Adipocyte (in vitro differentiated cells): ENCODE results near the gene PPM1K.

Source experiments
- DNase-seq: peaks from one replicate; pipeline ENCODE4 v3.0.0-alpha.2; 2015; ENCODE audit warnings: low read depth
- H3K27me3 ChIP-seq: replicated peaks from 2 replicates; pipeline ENCODE4 v1.7.0; 2013; ENCODE audit warnings: mild to moderate bottlenecking, low read length, moderate library complexity; ENCODE audit not compliant: control insufficient read depth, insufficient read depth
- H3K36me3 ChIP-seq: 2 replicates; pipeline ENCODE4 v1.7.0; 2013; ENCODE audit warnings: low read length, mild to moderate bottlenecking, moderate library complexity; ENCODE audit not compliant: control insufficient read depth, insufficient read depth, severe bottlenecking
- H3K4me1 ChIP-seq: 2 replicates; pipeline ENCODE4 v1.7.0; 2013; ENCODE audit warnings: mild to moderate bottlenecking, low read length, moderate library complexity; ENCODE audit not compliant: control insufficient read depth, insufficient read depth
- H3K4me3 ChIP-seq: 2 replicates; pipeline ENCODE4 v1.7.0; 2013; ENCODE audit warnings: mild to moderate bottlenecking, low read length, moderate library complexity
- H3K9ac ChIP-seq: 2 replicates; pipeline ENCODE4 v1.7.0; 2013; ENCODE audit warnings: mild to moderate bottlenecking, low read length, moderate library complexity
- H3K9me3 ChIP-seq: 2 replicates; pipeline ENCODE4 v1.7.0; 2013; ENCODE audit warnings: mild to moderate bottlenecking, low read length, moderate library complexity; ENCODE audit not compliant: control insufficient read depth

The PPM1K gene

DNA sequence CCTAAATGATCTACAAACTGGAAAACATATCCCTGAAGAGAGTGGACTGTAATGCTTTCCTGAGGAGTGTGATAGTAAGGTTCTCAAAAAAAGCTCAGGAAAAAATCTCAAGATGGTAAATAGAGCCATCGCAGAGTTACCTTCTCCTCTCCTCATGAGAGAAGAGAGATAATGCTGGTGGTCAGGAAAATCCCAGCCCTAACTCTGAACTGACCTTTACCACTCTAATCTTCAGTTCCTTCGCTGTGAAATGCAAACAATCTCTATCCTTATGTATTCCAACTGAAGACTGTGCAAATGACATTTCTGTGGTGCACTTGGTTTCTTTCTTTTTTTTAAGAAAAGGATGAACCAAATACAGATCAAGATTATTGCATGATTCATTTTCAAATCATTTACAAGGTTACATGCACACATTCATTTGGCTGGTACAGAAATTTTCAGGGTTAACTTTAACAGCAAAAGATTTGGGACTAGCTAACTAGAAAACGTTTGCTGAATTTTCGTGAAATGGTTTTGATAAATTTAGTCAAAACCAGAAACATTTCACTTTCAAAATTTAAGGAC lies 8.3 kb downstream of the PPM1K start:
- Histone ChIP-seq H3K27me3 (no peaks in the 10 kb centered on the region), H3K9me3 (peaks cover 4% of the 10 kb centered on the region), H3K4me3 (no peak overlapping the region), H3K9ac (no peak overlapping the region), H3K36me3 (peaks cover 3% of the 10 kb centered on the region), H3K4me1 (no peaks in the 10 kb centered on the region)
- no peak for DNase-seq

- Histone ChIP-seq H3K4me3 (no peak overlapping the region), H3K36me3 (peaks cover 3% of the 10 kb centered on the region), H3K4me1 (no peaks in the 10 kb centered on the region), H3K27me3 (no peaks in the 10 kb centered on the region), H3K9me3 (peaks cover 4% of the 10 kb centered on the region), H3K9ac (no peak overlapping the region)
- no peak for DNase-seq
Measured at GRCh38 chr4:88275516-88275915, 8.8 kb downstream of the PPM1K start.

DNA sequence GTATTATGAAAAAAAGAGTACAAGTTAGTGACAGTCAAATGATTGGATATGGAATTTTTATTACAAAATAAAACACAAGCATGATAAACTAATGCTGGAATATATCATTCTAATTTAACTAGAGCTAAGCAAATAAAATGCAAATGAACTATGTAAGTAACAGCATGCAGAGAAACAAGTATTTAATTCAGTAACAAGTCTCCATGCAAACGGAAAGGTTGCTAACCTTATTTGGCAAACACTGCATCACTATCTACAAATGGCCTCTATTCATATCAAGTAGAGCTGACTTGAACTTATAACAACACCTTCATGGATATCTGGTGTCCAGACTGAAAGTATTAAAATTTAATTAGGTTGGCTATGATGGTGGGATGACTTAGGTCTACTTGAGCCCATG lies 15.4 kb downstream of the PPM1K start:
- peaks cover 39% of the 10 kb centered on the region for H3K36me3 ChIP-seq

DNA sequence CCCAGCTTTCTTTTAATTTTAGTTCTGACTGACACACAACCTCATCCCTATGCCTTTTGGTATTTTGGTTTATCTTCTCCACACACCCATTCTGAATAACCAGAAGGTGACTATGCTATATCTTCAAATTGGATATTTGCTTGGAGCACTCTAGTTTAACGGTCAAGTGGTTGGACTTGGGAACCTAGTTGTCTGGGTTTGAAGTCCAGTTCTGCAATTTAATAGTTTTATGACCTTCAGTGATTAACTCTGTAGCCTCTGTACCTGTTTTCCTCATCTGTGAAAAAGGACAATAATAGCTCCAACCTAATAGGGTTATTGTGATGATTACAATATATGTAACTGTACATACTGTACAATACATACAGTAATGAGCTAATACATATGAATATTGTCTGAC lies 20.0 kb downstream of the PPM1K start:
- H3K4me1 ChIP-seq, result no peaks in the 10 kb centered on the region
- peaks cover 39% of the 10 kb centered on the region for H3K36me3 ChIP-seq
- no peaks in the 10 kb centered on the region for H3K9me3 ChIP-seq
- H3K4me3 ChIP-seq, result no peak overlapping the region
- no peak for DNase-seq
- H3K27me3 ChIP-seq, result no peaks in the 10 kb centered on the region
- H3K9ac ChIP-seq, result no peak overlapping the region

More for the DNA sequence above, 15.4 kb downstream of the PPM1K start:
- Histone ChIP-seq H3K9me3 (no peaks in the 10 kb centered on the region), H3K9ac (no peak overlapping the region), H3K4me3 (no peak overlapping the region), H3K4me1 (no peaks in the 10 kb centered on the region), H3K27me3 (no peaks in the 10 kb centered on the region)
- DNase-seq, result no peak

DNA sequence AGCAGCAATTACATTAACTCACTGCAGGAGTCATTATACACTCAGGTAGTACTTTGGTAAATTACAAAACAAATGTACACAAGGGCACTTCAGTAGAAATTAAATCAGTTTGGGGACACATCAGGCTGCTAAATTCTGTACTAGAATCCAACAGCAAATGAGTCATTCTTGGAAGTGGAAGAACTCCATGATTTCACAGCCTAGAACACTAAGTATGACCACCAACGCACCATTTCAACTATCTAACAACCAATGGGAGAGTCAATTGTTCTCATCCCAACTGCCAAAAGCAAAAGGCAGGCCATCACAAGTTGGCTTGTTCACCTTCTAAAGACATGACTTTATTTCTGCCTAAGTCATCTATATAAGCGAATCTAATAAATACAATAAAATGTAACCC lies 26.6 kb downstream of the PPM1K start:
- no peaks in the 10 kb centered on the region for H3K9me3 ChIP-seq
- no peaks in the 10 kb centered on the region for H3K36me3 ChIP-seq
- H3K4me3 ChIP-seq, result no peak overlapping the region
- DNase-seq, result no peak
- no peaks in the 10 kb centered on the region for H3K4me1 ChIP-seq
- H3K27me3 ChIP-seq, result no peaks in the 10 kb centered on the region
- no peak overlapping the region for H3K9ac ChIP-seq

DNA sequence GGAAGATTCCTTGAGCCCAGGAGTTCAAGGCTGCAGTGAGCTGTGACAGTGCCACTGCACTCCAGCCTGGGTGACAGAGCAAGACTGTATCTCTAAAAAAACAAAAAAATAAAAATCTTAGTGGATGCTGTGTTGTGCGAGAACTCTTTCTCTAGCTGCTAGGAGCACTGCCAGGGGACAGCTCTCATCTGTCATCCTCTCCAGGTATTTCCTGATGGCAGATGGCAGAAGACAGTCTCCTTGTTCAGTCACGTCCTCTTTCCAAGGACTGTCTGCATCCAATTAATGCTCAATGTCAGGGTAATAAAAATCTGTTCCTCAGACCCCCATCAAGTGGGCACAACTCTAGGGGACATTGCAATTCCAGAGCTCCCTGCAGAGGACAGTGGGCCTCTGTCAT lies 29.2 kb downstream of the PPM1K start:
- no peaks in the 10 kb centered on the region for H3K9me3 ChIP-seq
- H3K9ac ChIP-seq, result no peak overlapping the region
- DNase-seq, result no peak
- H3K4me3 ChIP-seq, result no peak overlapping the region
- peaks cover 3% of the 10 kb centered on the region for H3K4me1 ChIP-seq
- no peaks in the 10 kb centered on the region for H3K27me3 ChIP-seq
- no peaks in the 10 kb centered on the region for H3K36me3 ChIP-seq

DNA sequence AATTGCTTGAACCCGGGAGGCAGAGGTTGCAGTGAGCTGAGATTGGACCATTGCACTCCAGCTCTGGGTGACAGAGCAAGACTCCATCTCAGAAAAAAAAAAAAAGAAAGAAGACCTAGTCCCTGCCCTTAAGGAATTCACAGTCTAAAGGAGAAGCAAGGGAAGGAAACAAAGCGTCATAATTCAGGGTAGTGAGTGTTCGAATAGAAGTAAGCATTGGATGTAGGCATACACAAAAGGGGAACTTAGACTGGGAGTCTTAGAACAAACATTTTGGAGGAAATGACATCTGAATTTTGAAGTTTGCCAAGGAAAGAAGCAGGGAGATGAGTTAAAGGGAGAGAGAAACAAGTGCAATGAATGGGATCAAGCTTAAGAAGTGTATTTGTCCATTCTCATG lies 32.4 kb downstream of the PPM1K start:
- no peak for DNase-seq
- H3K4me1 ChIP-seq, result peaks cover 3% of the 10 kb centered on the region
- no peak overlapping the region for H3K4me3 ChIP-seq
- H3K9me3 ChIP-seq, result no peaks in the 10 kb centered on the region
- H3K9ac ChIP-seq, result no peak overlapping the region
- H3K36me3 ChIP-seq, result no peaks in the 10 kb centered on the region
- no peaks in the 10 kb centered on the region for H3K27me3 ChIP-seq

DNA sequence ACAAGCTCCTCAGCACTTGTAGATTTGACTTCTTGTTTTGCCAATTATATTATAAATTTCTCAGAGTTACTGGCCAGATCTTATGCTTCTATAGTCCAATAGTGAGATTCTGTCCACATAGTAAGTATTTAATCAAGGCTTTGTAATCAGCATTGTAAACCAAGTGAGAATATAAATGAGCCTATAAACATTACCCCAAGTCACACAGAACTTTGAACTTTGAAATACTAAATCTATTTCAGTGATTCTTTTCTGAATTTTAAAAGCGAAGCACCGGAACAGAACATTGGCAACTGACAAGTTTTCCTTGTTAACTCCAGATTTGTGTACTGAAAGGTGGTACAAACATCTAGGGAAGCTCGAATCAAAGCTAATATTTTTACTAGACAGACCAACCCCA lies 37.2 kb downstream of the PPM1K start:
- H3K9ac ChIP-seq, result no peak overlapping the region
- H3K36me3 ChIP-seq, result no peaks in the 10 kb centered on the region
- H3K27me3 ChIP-seq, result no peaks in the 10 kb centered on the region
- no peaks in the 10 kb centered on the region for H3K9me3 ChIP-seq
- H3K4me1 ChIP-seq, result peaks cover 3% of the 10 kb centered on the region
- no peak for DNase-seq
- H3K4me3 ChIP-seq, result no peak overlapping the region

GRCh38 chr4:88246600-88246999 lies 37.8 kb downstream of the PPM1K start:
- H3K9me3 ChIP-seq, result no peaks in the 10 kb centered on the region
- no peak overlapping the region for H3K9ac ChIP-seq
- H3K4me3 ChIP-seq, result no peak overlapping the region
- H3K27me3 ChIP-seq, result no peaks in the 10 kb centered on the region
- H3K4me1 ChIP-seq, result peaks cover 3% of the 10 kb centered on the region
- no peaks in the 10 kb centered on the region for H3K36me3 ChIP-seq
- DNase-seq, result no peak

- no peaks in the 10 kb centered on the region for H3K9me3 ChIP-seq
- H3K4me3 ChIP-seq, result no peak overlapping the region
- no peaks in the 10 kb centered on the region for H3K27me3 ChIP-seq
- no peak for DNase-seq
- no peaks in the 10 kb centered on the region for H3K36me3 ChIP-seq
- no peak overlapping the region for H3K9ac ChIP-seq
- H3K4me1 ChIP-seq, result peaks cover 6% of the 10 kb centered on the region
Measured at GRCh38 chr4:88244816-88245579, 39.4 kb downstream of the PPM1K start.

- Histone ChIP-seq H3K9me3 (no peaks in the 10 kb centered on the region), H3K4me3 (no peak overlapping the region), H3K27me3 (no peaks in the 10 kb centered on the region), H3K4me1 (peaks cover 6% of the 10 kb centered on the region), H3K36me3 (no peaks in the 10 kb centered on the region), H3K9ac (no peak overlapping the region)
- no peak for DNase-seq
Measured at GRCh38 chr4:88244056-88244455, 40.3 kb downstream of the PPM1K start.

- peaks cover 8% of the 10 kb centered on the region for H3K9me3 ChIP-seq
- no peak for DNase-seq
- H3K9ac ChIP-seq, result no peak overlapping the region
- no peaks in the 10 kb centered on the region for H3K36me3 ChIP-seq
- peaks cover 6% of the 10 kb centered on the region for H3K4me1 ChIP-seq
- no peak overlapping the region for H3K4me3 ChIP-seq
- no peaks in the 10 kb centered on the region for H3K27me3 ChIP-seq
Measured at GRCh38 chr4:88242144-88242543, 42.2 kb downstream of the PPM1K start.
